ENCODE measurements around the gene CD96.

Gene CD96

DNA sequence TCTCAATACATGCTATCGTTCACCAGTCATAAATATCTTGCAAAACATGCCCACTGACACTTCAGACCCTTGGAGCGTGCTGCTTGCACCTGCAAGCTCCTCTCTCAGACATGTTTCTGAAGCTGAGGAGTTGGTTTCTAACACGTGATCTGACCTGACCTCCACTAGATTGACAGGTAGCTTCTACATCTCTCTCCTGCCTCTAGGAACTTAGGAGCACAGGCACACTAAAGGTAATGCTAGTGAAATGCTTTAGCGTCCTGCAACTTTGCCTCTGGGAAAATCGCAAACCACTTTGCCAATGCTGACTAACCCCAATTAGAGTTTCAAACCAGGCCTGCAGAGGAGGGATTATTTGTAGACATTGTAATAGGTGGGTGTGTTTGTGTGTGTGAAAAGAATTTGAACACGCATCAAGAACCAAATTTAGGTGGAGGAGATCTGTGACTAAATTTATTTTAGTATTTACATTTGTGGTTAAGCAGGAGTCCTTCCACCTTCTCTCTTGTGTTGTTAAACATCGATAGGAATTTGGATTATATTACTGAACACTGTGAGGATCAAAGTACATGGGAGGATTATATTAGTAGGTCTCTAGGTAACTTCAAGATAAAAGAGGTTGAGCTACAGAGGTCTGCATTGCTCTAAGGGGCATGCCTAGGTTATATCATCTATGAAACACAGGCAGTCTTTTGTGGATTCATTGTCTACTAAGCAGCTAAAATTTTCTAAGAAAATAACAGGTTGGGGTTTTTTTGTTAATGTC, 139.8 kb downstream of the CD96 start:
- Histone ChIP-seq H3K9me3 (ENCODE audit: control insufficient read depth in 1 of 2, low read length in 2 of 2) (no peaks in the 10 kb centered on the region), H3K9ac (ENCODE audit: low read depth in 1 of 2, low read length in 2 of 2) (no peak overlapping the region)

DNA sequence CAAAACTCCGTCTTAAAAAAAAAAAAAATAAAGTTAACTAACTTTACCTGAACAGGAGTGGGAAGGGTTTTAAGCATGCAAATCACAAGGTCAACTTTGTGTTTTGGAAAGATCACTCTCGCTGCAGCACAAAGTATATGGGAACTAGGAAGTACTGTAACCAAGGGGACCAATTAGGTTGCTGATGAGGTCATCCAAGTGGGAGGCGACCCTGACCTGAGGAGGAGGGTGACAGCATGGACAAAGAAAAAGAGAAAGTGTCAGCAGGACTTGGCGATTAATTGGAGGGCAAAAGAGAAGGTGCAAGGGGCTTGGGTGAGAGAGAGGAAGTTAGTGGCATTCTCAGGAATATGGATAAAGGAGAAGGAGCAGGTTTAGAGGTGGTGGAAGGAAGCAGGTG, 142.6 kb downstream of the CD96 start:
- no peak overlapping the region for H3K4me3 ChIP-seq (ENCODE audit: low read depth in 1 of 2, low read length in 2 of 2)
- H3K36me3 ChIP-seq (ENCODE audit: control insufficient read depth in 1 of 2, insufficient read depth in 2 of 2, low read length in 2 of 2) = no peaks in the 10 kb centered on the region
- no peaks in the 10 kb centered on the region for H3K27me3 ChIP-seq (ENCODE audit: control insufficient read depth in 1 of 2, insufficient read depth in 2 of 2, low read length in 2 of 2)
- H3K4me1 ChIP-seq (ENCODE audit: control insufficient read depth in 1 of 2, insufficient read depth in 2 of 2, low read length in 2 of 2) = peaks cover 16 to 34% of the 10 kb centered on the region in 2 donors
- no peaks in the 10 kb centered on the region for H3K9me3 ChIP-seq (ENCODE audit: control insufficient read depth in 1 of 2, low read length in 2 of 2)
- no peak overlapping the region for H3K9ac ChIP-seq (ENCODE audit: low read depth in 1 of 2, low read length in 2 of 2)
- H3K27ac ChIP-seq (ENCODE audit: low read depth, low read length) = no peak overlapping the region

More for the DNA sequence above, 139.8 kb downstream of the CD96 start:
- Histone ChIP-seq H3K4me3 (ENCODE audit: low read depth in 1 of 2, low read length in 2 of 2) (no peak overlapping the region), H3K36me3 (ENCODE audit: control insufficient read depth in 1 of 2, insufficient read depth in 2 of 2, low read length in 2 of 2) (no peaks in the 10 kb centered on the region), H3K4me1 (ENCODE audit: control insufficient read depth in 1 of 2, insufficient read depth in 2 of 2, low read length in 2 of 2) (peaks cover 19 to 38% of the 10 kb centered on the region in 2 donors), H3K27ac (ENCODE audit: low read depth, low read length) (no peak overlapping the region), H3K27me3 (ENCODE audit: control insufficient read depth in 1 of 2, insufficient read depth in 2 of 2, low read length in 2 of 2) (no peaks in the 10 kb centered on the region)

DNA sequence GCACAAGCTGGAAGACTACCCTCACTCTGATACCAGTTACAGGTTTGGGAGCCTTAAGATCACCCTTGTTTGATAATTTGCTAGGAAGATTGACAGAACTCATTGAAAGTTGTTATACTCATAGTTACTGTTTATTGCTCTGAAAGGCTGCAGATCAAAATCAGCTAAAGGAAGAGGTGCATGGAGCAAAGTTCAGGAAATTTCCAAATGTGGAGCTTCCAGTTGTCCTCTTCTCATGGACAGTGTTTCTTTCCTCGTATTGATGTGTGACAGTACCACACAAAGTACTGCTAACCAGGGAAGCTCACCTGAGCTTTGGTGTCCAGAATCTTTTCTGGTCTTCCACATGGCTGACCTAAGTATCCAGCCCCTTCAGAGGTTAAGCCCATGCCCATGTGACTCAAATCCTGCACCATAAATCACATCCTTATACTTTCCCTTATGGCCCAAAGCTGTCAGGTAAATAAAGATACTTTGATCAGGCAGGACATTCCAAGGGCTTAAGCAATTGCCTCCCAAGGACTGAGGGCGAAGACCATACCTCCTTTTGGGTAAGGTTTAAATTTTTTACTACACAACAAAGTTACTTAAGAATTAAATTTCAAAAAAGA, 146.3 kb downstream of the CD96 start:
- H3K27ac ChIP-seq (ENCODE audit: low read depth, low read length) = no peak overlapping the region
- no peaks in the 10 kb centered on the region for H3K27me3 ChIP-seq (ENCODE audit: control insufficient read depth in 1 of 2, insufficient read depth in 2 of 2, low read length in 2 of 2)
- no peaks in the 10 kb centered on the region for H3K36me3 ChIP-seq (ENCODE audit: control insufficient read depth in 1 of 2, insufficient read depth in 2 of 2, low read length in 2 of 2)
- no peaks in the 10 kb centered on the region for H3K9me3 ChIP-seq (ENCODE audit: control insufficient read depth in 1 of 2, low read length in 2 of 2)
- H3K9ac ChIP-seq (ENCODE audit: low read depth in 1 of 2, low read length in 2 of 2) = no peak overlapping the region
- H3K4me3 ChIP-seq (ENCODE audit: low read depth in 1 of 2, low read length in 2 of 2) = no peak overlapping the region
- peaks cover 13 to 20% of the 10 kb centered on the region in 2 donors for H3K4me1 ChIP-seq (ENCODE audit: control insufficient read depth in 1 of 2, insufficient read depth in 2 of 2, low read length in 2 of 2)

DNA sequence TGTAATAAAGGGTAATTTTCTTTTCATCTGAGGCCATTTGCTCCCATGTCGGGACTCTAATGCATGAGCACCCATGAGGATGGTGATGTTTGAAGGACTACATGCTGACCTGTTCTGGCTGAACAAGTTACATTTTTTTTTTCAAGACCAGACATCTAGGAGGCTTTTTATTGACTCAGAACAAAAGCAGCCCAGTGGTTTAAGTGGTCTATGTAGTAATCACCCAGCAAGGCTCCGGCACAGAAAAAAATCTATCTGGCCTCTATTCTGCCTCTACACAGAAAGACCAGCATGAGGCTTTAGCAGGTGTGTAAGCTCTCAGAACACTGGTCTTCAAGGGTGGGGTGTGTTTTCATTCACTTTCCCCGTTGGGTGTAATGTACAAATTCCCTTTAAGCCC, 148.2 kb downstream of the CD96 start:
- no peak overlapping the region for H3K9ac ChIP-seq (ENCODE audit: low read depth in 1 of 2, low read length in 2 of 2)
- H3K9me3 ChIP-seq (ENCODE audit: control insufficient read depth in 1 of 2, low read length in 2 of 2) = no peaks in the 10 kb centered on the region
- H3K4me1 ChIP-seq (ENCODE audit: control insufficient read depth in 1 of 2, insufficient read depth in 2 of 2, low read length in 2 of 2) = peaks cover 18 to 20% of the 10 kb centered on the region in 2 donors
- no peaks in the 10 kb centered on the region for H3K27me3 ChIP-seq (ENCODE audit: control insufficient read depth in 1 of 2, insufficient read depth in 2 of 2, low read length in 2 of 2)
- no peaks in the 10 kb centered on the region for H3K36me3 ChIP-seq (ENCODE audit: control insufficient read depth in 1 of 2, insufficient read depth in 2 of 2, low read length in 2 of 2)
- H3K4me3 ChIP-seq (ENCODE audit: low read depth in 1 of 2, low read length in 2 of 2) = no peak overlapping the region
- H3K27ac ChIP-seq (ENCODE audit: low read depth, low read length) = no peak overlapping the region

DNA sequence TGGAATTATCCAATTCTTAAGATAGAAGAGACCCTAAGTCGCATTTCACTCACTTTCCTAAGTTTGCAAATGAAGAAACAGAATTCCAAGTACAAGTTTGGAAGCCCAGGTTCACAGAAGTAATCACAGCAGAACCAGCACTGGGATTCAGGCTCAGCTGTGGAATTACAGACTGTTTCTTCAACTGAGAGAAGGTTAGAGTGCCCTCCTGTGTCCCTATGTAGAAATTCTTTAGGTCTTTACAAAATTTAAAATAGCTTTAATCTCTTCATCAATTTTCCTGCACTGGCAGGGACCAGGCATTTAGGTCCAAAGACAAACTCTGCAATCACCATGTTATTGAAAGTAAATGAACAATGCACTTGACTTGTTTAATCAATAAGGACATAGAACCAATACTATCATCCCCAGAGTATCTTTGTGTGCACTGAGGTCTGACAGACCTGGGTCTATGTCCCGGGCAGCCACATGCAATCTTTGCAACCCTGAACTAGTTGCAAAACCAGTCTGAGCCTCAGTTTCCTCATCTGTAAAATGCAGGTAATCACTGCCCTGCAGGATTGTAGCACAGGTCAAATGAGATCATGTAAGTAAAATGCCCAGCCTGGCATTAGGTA, 149.4 kb downstream of the CD96 start:
- Histone ChIP-seq H3K36me3 (ENCODE audit: control insufficient read depth in 1 of 2, insufficient read depth in 2 of 2, low read length in 2 of 2) (no peaks in the 10 kb centered on the region), H3K27me3 (ENCODE audit: control insufficient read depth in 1 of 2, insufficient read depth in 2 of 2, low read length in 2 of 2) (no peaks in the 10 kb centered on the region), H3K4me3 (ENCODE audit: low read depth in 1 of 2, low read length in 2 of 2) (no peak overlapping the region), H3K9me3 (ENCODE audit: control insufficient read depth in 1 of 2, low read length in 2 of 2) (no peaks in the 10 kb centered on the region), H3K27ac (ENCODE audit: low read depth, low read length) (no peak overlapping the region), H3K4me1 (ENCODE audit: control insufficient read depth in 1 of 2, insufficient read depth in 2 of 2, low read length in 2 of 2) (peaks cover 18 to 24% of the 10 kb centered on the region in 2 donors), H3K9ac (ENCODE audit: low read depth in 1 of 2, low read length in 2 of 2) (no peak overlapping the region)

DNA sequence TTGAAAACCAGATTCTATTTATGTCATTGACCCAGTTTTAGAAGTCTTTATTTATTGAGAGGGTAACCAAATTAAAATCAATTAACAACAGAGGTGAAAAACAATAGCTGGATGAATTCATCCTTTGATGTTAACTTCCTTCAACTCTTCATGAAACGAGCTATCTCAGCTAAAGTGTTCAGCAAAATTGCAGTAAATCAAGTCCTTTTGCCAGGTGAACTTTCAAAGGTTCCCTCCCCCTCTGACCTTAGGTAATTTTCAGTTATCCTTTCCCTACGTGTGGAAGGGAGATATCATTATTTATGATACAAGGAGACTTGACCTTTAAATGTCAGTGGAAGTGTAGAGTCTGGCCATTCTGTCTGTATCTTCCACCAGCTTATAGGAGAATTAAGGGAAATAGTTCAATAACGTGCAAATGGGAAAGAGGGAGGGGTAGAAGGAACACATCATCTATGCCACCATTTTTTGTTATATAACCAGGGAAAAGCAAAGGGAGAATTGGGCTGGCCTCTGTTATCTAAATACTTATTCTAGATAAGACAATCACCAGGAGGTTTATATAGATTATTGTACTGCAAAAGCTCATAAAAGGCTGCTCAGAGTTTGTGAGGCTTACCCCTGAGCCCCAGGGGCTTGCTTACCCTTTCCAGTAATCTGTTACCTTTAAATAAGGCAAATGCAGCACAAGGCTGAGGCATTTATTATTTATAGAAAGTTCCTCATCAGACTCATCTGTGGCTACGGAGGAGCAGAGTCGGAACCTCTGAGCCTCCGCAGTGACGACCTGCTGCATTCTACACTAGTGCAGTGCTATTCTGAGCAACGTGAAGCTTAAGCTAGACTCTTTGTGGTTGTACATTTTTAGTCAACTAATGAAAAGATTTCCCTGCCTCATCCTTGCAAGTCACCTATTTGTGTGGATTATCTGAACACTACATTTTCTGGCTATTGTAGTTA, 150.9 kb downstream of the CD96 start:
- Histone ChIP-seq H3K27ac (ENCODE audit: low read depth, low read length) (no peak overlapping the region), H3K9me3 (ENCODE audit: control insufficient read depth in 1 of 2, low read length in 2 of 2) (no peaks in the 10 kb centered on the region), H3K4me1 (ENCODE audit: control insufficient read depth in 1 of 2, insufficient read depth in 2 of 2, low read length in 2 of 2) (peaks cover 18 to 23% of the 10 kb centered on the region in 2 donors), H3K9ac (ENCODE audit: low read depth in 1 of 2, low read length in 2 of 2) (no peak overlapping the region), H3K27me3 (ENCODE audit: control insufficient read depth in 1 of 2, insufficient read depth in 2 of 2, low read length in 2 of 2) (no peaks in the 10 kb centered on the region), H3K36me3 (ENCODE audit: control insufficient read depth in 1 of 2, insufficient read depth in 2 of 2, low read length in 2 of 2) (no peaks in the 10 kb centered on the region), H3K4me3 (ENCODE audit: low read depth in 1 of 2, low read length in 2 of 2) (peak overlapping the region in 1 of 2 donors; percentile 2)

DNA sequence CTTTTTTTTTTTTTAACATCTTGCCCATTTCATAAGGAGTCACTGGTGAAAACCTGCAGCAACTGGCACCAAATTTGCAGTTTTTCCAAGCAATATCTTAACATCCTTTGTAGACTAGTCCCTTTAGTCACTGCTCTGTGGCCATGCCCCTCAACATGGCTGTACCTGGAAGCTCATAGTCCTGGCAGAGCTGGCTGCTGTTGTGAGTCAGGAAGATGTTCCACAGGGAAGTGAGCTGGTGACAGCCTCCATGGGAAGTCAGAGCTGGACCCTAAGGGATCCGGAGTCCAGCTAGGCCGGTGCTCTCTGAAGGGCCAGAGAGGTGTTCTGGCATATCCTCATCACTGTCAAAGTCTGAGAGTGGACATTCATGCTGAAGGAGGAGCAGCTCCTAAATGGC, 152.5 kb downstream of the CD96 start:
- H3K27ac ChIP-seq (ENCODE audit: low read depth, low read length) = no peak overlapping the region
- H3K36me3 ChIP-seq (ENCODE audit: control insufficient read depth in 1 of 2, insufficient read depth in 2 of 2, low read length in 2 of 2) = no peaks in the 10 kb centered on the region
- no peaks in the 10 kb centered on the region for H3K27me3 ChIP-seq (ENCODE audit: control insufficient read depth in 1 of 2, insufficient read depth in 2 of 2, low read length in 2 of 2)
- no peak overlapping the region for H3K4me3 ChIP-seq (ENCODE audit: low read depth in 1 of 2, low read length in 2 of 2)
- H3K9me3 ChIP-seq (ENCODE audit: control insufficient read depth in 1 of 2, low read length in 2 of 2) = no peaks in the 10 kb centered on the region
- H3K4me1 ChIP-seq (ENCODE audit: control insufficient read depth in 1 of 2, insufficient read depth in 2 of 2, low read length in 2 of 2) = peaks cover 13 to 17% of the 10 kb centered on the region in 2 donors
- no peak overlapping the region for H3K9ac ChIP-seq (ENCODE audit: low read depth in 1 of 2, low read length in 2 of 2)

DNA sequence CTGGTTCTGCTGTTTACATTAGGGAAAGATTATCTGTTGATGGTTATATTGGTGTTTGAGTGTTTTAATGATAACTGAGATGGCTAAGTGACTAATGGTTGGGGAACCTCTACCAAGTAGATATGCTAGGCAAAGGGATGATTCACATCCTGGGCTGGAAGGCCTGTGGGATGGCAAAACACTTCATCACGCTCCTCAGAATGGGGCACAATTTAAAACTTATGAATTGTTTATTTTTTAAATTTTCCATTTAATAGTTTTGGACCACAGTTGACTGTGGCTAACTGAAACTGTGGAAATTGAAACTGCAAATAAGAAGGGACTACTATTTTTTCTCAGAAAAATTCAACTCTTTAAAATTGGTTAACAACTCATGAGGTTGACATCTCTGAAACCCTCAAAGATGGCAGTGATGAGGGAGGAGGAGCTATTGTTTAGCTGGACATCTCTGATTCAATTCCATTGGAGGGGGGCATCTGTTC, 153.7 kb downstream of the CD96 start:
- Histone ChIP-seq H3K36me3 (ENCODE audit: control insufficient read depth in 1 of 2, insufficient read depth in 2 of 2, low read length in 2 of 2) (no peaks in the 10 kb centered on the region), H3K27ac (ENCODE audit: low read depth, low read length) (no peak overlapping the region), H3K27me3 (ENCODE audit: control insufficient read depth in 1 of 2, insufficient read depth in 2 of 2, low read length in 2 of 2) (no peaks in the 10 kb centered on the region), H3K9ac (ENCODE audit: low read depth in 1 of 2, low read length in 2 of 2) (no peak overlapping the region), H3K4me1 (ENCODE audit: control insufficient read depth in 1 of 2, insufficient read depth in 2 of 2, low read length in 2 of 2) (peaks cover 13 to 17% of the 10 kb centered on the region in 2 donors), H3K4me3 (ENCODE audit: low read depth in 1 of 2, low read length in 2 of 2) (no peak overlapping the region), H3K9me3 (ENCODE audit: control insufficient read depth in 1 of 2, low read length in 2 of 2) (no peaks in the 10 kb centered on the region)

DNA sequence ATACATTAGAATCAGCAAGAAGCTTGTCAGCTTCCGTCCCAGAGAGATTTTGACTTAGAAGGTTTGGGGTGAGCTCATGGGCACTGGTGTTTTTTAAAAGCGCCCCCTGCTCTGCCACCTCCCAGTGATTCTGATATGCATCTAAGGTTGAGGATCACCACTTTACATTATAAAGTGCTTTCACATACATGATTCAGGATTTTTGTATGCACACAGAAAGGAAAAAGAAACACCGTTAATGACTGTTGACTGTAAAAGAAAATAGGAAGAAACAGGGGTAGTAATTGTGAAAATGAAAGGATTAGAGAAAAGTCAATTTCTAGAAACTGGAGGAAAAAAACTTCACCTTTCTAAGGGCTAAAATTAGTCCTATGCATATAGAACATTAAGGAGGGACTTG, 158.1 kb downstream of the CD96 start:
- Histone ChIP-seq H3K4me3 (ENCODE audit: low read depth in 1 of 2, low read length in 2 of 2) (no peak overlapping the region), H3K9ac (ENCODE audit: low read depth in 1 of 2, low read length in 2 of 2) (no peak overlapping the region), H3K9me3 (ENCODE audit: control insufficient read depth in 1 of 2, low read length in 2 of 2) (no peaks in the 10 kb centered on the region), H3K36me3 (ENCODE audit: control insufficient read depth in 1 of 2, insufficient read depth in 2 of 2, low read length in 2 of 2) (no peaks in the 10 kb centered on the region), H3K27ac (ENCODE audit: low read depth, low read length) (no peak overlapping the region), H3K27me3 (ENCODE audit: control insufficient read depth in 1 of 2, insufficient read depth in 2 of 2, low read length in 2 of 2) (no peaks in the 10 kb centered on the region), H3K4me1 (ENCODE audit: control insufficient read depth in 1 of 2, insufficient read depth in 2 of 2, low read length in 2 of 2) (peaks cover 0 to 5% of the 10 kb centered on the region in 2 donors)
